ENCODE data around the gene ARMC8.
A peak's percentile ranks its signal among the peaks of the same experiment; 100 is the strongest.

The ARMC8 gene

GRCh38 chr3:138254216-138254615 lies 67.1 kb downstream of the ARMC8 start:
- no peak for DNase-seq

GRCh38 chr3:138256022-138256421 lies 68.9 kb downstream of the ARMC8 start:
- peak; percentile 12 for DNase-seq

- no peak for DNase-seq
Measured at GRCh38 chr3:138257986-138258385, 70.9 kb downstream of the ARMC8 start.

GRCh38 chr3:138259126-138259525 lies 72.0 kb downstream of the ARMC8 start:
- no peak for DNase-seq

GRCh38 chr3:138260611-138261010 lies 73.5 kb downstream of the ARMC8 start:
- no peak for DNase-seq

- DNase-seq = no peak
Measured at GRCh38 chr3:138263104-138263503, 76.0 kb downstream of the ARMC8 start.

- no peak for DNase-seq
Measured at GRCh38 chr3:138265745-138266144, 78.6 kb downstream of the ARMC8 start.

GRCh38 chr3:138267083-138267482 lies 80.0 kb downstream of the ARMC8 start:
- no peak for DNase-seq

GRCh38 chr3:138270245-138270644 lies 83.1 kb downstream of the ARMC8 start:
- DNase-seq = no peak

GRCh38 chr3:138271189-138271794 lies 84.2 kb downstream of the ARMC8 start:
- no peak for DNase-seq

- no peak for DNase-seq
Measured at GRCh38 chr3:138281561-138281960, 94.5 kb downstream of the ARMC8 start.

- no peak for DNase-seq
Measured at GRCh38 chr3:138282836-138283235, 95.7 kb downstream of the ARMC8 start.

GRCh38 chr3:138284079-138284478 lies 97.0 kb downstream of the ARMC8 start:
- DNase-seq = no peak

GRCh38 chr3:138284957-138285477 lies 97.9 kb downstream of the ARMC8 start:
- no peak for DNase-seq

- no peak for DNase-seq
Measured at GRCh38 chr3:138289260-138289659, 102.2 kb downstream of the ARMC8 start.

GRCh38 chr3:138289701-138290100 lies 102.6 kb downstream of the ARMC8 start:
- DNase-seq = no peak

GRCh38 chr3:138296639-138297038 lies 109.5 kb downstream of the ARMC8 start:
- no peak for DNase-seq

GRCh38 chr3:138297059-138297607 lies 110.0 kb downstream of the ARMC8 start:
- DNase-seq = no peak

- DNase-seq = no peak
Measured at GRCh38 chr3:138297876-138298275, 110.8 kb downstream of the ARMC8 start.

- no peak for DNase-seq
Measured at GRCh38 chr3:138300647-138301046, 113.5 kb downstream of the ARMC8 start.

GRCh38 chr3:138303474-138303873 lies 116.4 kb downstream of the ARMC8 start:
- no peak for DNase-seq

GRCh38 chr3:138307899-138308298 lies 120.8 kb downstream of the ARMC8 start:
- DNase-seq = no peak

- DNase-seq = no peak
Measured at GRCh38 chr3:138308783-138309182, 121.7 kb downstream of the ARMC8 start.

GRCh38 chr3:138310494-138310893 lies 123.4 kb downstream of the ARMC8 start:
- DNase-seq = no peak

GRCh38 chr3:138314751-138315150 lies 127.7 kb downstream of the ARMC8 start:
- peak; percentile 41 for DNase-seq

Data from fibroblast of skin of right biceps (primary cell).